ENCODE results near the gene VGLL4. TPM values are rescaled to one million over a fixed set of nuclear protein-coding genes. Genes with fewer than 3 reads are reported as not detected.
A peak's percentile ranks its signal among the peaks of the same experiment; 100 is the strongest.

Gene VGLL4
- total RNA-seq, 1 donor from 2014 or later, result 99.4 TPM

- intact Hi-C loops (cut with DNase I), result no loop called here
- no peaks in the 10 kb centered on the region for H3K9me3 ChIP-seq
- H3K27me3 ChIP-seq, result no peaks in the 10 kb centered on the region
- no peak for DNase-seq (ENCODE audit: extremely low spot score in 2 of 2)
- peak overlapping the region; percentile 11 for H3K27ac ChIP-seq
- no peaks in the 10 kb centered on the region for H3K36me3 ChIP-seq
- TF ChIP-seq CTCF (IDR thresholded peaks at IDR 0.05), result no peak
- TF ChIP-seq POLR2AphosphoS5 (IDR thresholded peaks at IDR 0.05; ENCODE audit: insufficient read depth in 1 of 2, low read depth in 1 of 2), result no peak
- TF ChIP-seq POLR2A (IDR thresholded peaks at IDR 0.05), result no peak
- peaks cover 96% of the 10 kb centered on the region for H3K4me1 ChIP-seq
- no peak overlapping the region for H3K4me3 ChIP-seq
Observed at GRCh38 chr3:11588338-11588737, 55.4 kb downstream of the VGLL4 start.

- no peaks in the 10 kb centered on the region for H3K9me3 ChIP-seq
- H3K4me3 ChIP-seq, result no peak overlapping the region
- no peak overlapping the region for H3K27ac ChIP-seq
- DNase-seq (ENCODE audit: extremely low spot score in 2 of 2), result peak in 1 of 2 donors; percentile 76
- no peaks in the 10 kb centered on the region for H3K27me3 ChIP-seq
- intact Hi-C loops (cut with DNase I), result no loop called here
- H3K4me1 ChIP-seq, result peaks cover 96% of the 10 kb centered on the region
- TF ChIP-seq POLR2A (IDR thresholded peaks at IDR 0.05), result no peak
- TF ChIP-seq CTCF (IDR thresholded peaks at IDR 0.05), result no peak
- no peak for TF ChIP-seq POLR2AphosphoS5 (IDR thresholded peaks at IDR 0.05; ENCODE audit: insufficient read depth in 1 of 2, low read depth in 1 of 2)
- H3K36me3 ChIP-seq, result no peaks in the 10 kb centered on the region
Observed at GRCh38 chr3:11587766-11588165, 55.9 kb downstream of the VGLL4 start.

GRCh38 chr3:11584570-11584969 is 59.1 kb downstream of the VGLL4 start:
- no peaks in the 10 kb centered on the region for H3K27me3 ChIP-seq
- peak in 1 of 2 donors; percentile 64 for DNase-seq (ENCODE audit: extremely low spot score in 2 of 2)
- no peak overlapping the region for H3K27ac ChIP-seq
- H3K9me3 ChIP-seq, result no peaks in the 10 kb centered on the region
- H3K36me3 ChIP-seq, result no peaks in the 10 kb centered on the region
- no peak overlapping the region for H3K4me3 ChIP-seq
- intact Hi-C loops (cut with DNase I), result no loop called here
- no peak for TF ChIP-seq CTCF (IDR thresholded peaks at IDR 0.05)
- no peak for TF ChIP-seq POLR2AphosphoS5 (IDR thresholded peaks at IDR 0.05; ENCODE audit: insufficient read depth in 1 of 2, low read depth in 1 of 2)
- TF ChIP-seq POLR2A (IDR thresholded peaks at IDR 0.05), result no peak
- peaks cover 96% of the 10 kb centered on the region for H3K4me1 ChIP-seq

- DNase-seq (ENCODE audit: extremely low spot score in 2 of 2), result peak in 1 of 2 donors; percentile 69
- H3K4me3 ChIP-seq, result no peak overlapping the region
- no peaks in the 10 kb centered on the region for H3K27me3 ChIP-seq
- TF ChIP-seq POLR2A (IDR thresholded peaks at IDR 0.05) (no peak), CTCF (IDR thresholded peaks at IDR 0.05) (no peak), POLR2AphosphoS5 (IDR thresholded peaks at IDR 0.05; ENCODE audit: insufficient read depth in 1 of 2, low read depth in 1 of 2) (no peak)
- H3K36me3 ChIP-seq, result no peaks in the 10 kb centered on the region
- peak overlapping the region; percentile 72 for H3K27ac ChIP-seq
- peaks cover 93% of the 10 kb centered on the region for H3K4me1 ChIP-seq
- no peaks in the 10 kb centered on the region for H3K9me3 ChIP-seq
- intact Hi-C loops (cut with DNase I), result no loop called here
Observed at GRCh38 chr3:11583638-11584046, 60.1 kb downstream of the VGLL4 start.

GRCh38 chr3:11583235-11583634 is 60.5 kb downstream of the VGLL4 start:
- no peak overlapping the region for H3K4me3 ChIP-seq
- TF ChIP-seq POLR2A (IDR thresholded peaks at IDR 0.05) (no peak), POLR2AphosphoS5 (IDR thresholded peaks at IDR 0.05; ENCODE audit: insufficient read depth in 1 of 2, low read depth in 1 of 2) (no peak), CTCF (IDR thresholded peaks at IDR 0.05) (no peak)
- DNase-seq (ENCODE audit: extremely low spot score in 2 of 2), result no peak
- peaks cover 89% of the 10 kb centered on the region for H3K4me1 ChIP-seq
- H3K27me3 ChIP-seq, result no peaks in the 10 kb centered on the region
- H3K27ac ChIP-seq, result peak overlapping the region; percentile 72
- no peaks in the 10 kb centered on the region for H3K36me3 ChIP-seq
- H3K9me3 ChIP-seq, result no peaks in the 10 kb centered on the region
- intact Hi-C loops (cut with DNase I), result no loop called here
